Activated gamma-delta T cell (primary cell): ENCODE measurements around the gene HMCN2.

Source experiments
- DNase-seq: peaks from one replicate; lab custom pipeline; 2025; lab: John Stamatoyannopoulos, UW

The HMCN2 gene

DNA sequence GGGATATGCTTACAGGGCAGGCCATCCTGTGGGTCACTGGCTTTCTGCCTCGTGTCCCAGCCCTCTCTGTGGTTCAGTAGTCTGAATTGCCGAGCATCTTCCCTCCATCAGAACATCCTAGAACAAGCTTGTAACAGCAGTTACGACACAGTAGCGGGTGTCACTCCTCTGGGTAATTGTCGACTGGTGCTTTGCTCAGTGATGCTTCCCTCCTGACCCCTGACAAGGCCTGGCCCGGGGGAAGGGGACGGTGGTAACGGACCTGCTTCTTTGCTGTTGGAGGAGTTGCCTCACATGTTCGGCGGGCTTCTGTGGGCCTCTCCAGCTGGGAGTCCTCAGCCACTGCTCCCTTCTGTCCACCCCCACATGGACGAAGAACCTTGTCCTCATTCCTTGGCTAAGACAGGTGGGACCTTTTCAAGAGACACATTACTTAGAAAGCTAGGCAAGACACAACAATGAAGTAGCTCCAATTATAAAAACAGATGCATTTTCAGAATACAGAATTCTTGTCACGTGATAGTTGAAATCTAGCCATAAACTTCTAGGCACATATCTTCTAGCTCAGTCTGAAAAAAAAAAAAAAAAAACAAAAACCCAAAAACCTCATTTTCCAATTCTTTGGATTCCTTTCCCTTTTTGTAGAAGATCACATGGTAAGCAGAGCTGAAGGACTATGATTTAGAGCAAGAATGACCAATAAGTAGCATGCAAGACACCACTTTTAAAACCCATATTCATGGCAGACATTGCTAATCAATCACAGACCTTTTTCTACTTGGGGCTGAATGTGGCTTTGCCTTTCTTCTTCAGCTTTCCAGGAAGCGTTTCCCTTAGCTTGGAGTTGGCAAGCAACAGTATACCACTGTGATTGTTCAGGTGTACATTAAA, 25.0 kb downstream of the HMCN2 start:
- DNase-seq = no peak

- DNase-seq = no peak
Observed at GRCh38 chr9:130291474-130291873, 25.9 kb downstream of the HMCN2 start.

DNA sequence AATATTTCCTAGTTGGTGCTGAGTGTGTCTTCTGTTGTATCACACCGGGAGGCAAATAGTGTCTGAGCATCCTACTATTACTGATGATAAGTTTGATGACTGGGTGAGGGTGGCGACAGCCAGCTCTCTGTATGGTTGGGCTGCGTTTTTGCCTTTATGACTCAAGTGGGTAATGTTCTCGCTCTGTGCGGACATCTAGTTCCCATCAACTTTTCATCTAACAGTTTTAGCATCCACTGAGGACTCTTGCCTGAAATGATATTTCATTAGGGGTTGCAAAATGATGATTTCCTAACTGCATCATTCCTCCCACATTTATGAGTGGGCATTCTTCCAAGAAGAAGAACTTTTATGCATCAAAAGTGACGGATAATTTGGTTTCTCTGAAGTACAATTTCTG, 26.5 kb downstream of the HMCN2 start:
- DNase-seq = no peak

DNA sequence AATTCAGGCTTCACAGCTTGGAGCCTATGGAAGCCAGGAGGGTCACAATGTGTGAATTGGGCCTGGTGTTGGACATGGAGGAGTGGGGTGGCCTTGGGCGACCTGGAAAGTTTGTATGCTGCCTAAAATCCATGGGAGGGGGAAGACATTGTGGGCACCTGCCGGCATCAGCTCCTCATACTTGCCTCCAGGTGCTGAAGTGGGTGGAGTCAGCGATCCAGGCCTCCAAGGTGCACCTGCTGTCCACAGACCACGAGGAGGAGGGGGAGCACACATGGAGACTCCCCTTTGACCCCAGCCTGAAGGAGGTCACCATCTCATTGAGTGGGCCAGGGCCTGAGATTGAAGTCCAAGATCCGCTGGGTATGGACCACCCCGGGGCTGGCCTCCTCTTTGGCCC, 29.1 kb downstream of the HMCN2 start:
- no peak for DNase-seq

- DNase-seq = no peak
Observed at GRCh38 chr9:130295431-130295830, 29.9 kb downstream of the HMCN2 start.

GRCh38 chr9:130295945-130296782, 30.6 kb downstream of the HMCN2 start:
- DNase-seq = no peak

DNA sequence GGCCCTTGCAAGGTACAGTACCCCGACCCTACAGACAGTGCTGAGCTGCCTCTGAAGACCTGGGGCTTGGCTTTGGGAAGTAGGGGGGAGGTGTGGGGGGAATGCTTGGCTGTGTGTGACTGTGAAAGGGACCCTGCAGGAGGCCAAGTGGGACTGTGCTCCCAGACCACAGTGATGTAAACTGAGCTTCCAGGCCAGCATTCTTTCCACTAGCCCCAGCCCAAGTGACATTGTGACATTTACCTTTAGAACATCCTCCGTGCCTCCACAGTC, 31.2 kb downstream of the HMCN2 start:
- DNase-seq = no peak

GRCh38 chr9:130297371-130297770, 31.8 kb downstream of the HMCN2 start:
- DNase-seq = no peak

- no peak for DNase-seq
Observed at GRCh38 chr9:130298662-130299279, 33.2 kb downstream of the HMCN2 start.

DNA sequence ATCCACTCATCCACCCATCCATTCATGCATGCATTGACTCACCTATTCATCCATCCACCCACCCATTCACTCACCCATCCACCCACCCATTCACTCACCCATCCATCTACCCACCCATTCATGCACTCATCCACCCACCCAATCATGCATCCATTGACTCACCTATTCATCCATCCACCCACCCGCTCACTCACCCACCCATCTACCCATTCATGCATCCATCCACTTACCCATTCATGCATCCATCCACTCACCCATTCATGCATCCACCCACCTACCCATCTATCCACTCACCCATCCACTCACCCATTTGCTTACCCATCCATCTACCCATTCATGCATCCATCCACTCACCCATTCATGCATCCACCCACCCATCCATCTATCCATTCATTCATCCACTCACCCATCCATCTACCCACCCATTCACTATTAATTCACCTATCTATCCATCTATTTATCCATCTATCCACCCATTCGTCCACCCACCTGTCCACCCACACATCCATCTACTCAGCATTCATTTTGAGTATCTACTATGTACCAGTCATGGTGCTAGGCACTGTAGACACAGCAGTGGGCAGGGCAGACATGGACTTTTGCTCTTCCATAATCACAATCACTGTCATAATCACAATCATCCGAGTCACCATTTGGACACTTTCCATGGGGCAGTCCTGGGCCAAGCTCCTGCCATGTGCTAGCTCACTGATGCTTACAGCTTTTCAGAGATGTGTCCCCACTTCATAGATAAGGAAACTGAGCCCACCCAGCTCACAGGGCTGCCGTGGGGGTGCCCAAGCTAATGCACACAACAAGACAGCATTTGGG, 34.4 kb downstream of the HMCN2 start:
- no peak for DNase-seq

- DNase-seq = no peak
Observed at GRCh38 chr9:130300739-130301138, 35.2 kb downstream of the HMCN2 start.

GRCh38 chr9:130301483-130302286, 36.1 kb downstream of the HMCN2 start:
- DNase-seq = no peak

- DNase-seq = no peak
Observed at GRCh38 chr9:130302785-130303612, 37.4 kb downstream of the HMCN2 start.

GRCh38 chr9:130303613-130304055, 38.1 kb downstream of the HMCN2 start:
- no peak for DNase-seq

- no peak for DNase-seq
Observed at GRCh38 chr9:130304116-130304515, 38.6 kb downstream of the HMCN2 start.

GRCh38 chr9:130304643-130305042, 39.1 kb downstream of the HMCN2 start:
- no peak for DNase-seq

DNA sequence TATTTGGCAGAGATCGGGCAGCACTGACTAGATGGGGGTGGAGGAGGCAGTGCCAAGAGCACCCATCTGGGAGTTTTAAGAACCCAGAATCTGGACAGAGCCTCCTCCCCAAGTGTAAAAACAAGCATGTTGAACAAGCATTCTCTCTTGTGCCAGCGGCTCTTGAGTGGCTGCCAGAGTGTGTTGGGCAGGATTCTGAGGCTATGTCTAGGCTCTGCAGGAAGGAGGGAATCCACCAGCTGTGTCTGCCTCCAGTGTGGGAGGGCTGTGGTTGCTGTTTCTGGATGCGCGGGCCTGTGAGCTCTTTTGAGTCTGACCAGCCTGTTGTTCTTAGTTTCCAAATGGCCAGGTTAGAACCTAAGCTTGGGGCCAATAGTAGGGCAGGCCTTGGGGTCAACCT, 39.8 kb downstream of the HMCN2 start:
- no peak for DNase-seq

- DNase-seq = no peak
Observed at GRCh38 chr9:130306823-130307666, 41.5 kb downstream of the HMCN2 start.

GRCh38 chr9:130307667-130307943, 42.0 kb downstream of the HMCN2 start:
- no peak for DNase-seq
